NCI-H82 treated with DMSO at 0.1 percent for 48 hours (cell line): ENCODE data around the gene ASH1L.
"Not testable (repeated sequence)": the region's sequence is repeated elsewhere in the genome, so short reads cannot be mapped to it uniquely, and the experiment has no call there.

Experiments used
- DNase-seq: peaks from one replicate; lab custom pipeline; 2025; ENCODE audit not compliant: unreplicated experiment; lab: John Stamatoyannopoulos, UW

The ASH1L gene

GRCh38 chr1:155499263-155499662 is 63.3 kb downstream of the ASH1L start:
- DNase-seq, result no peak

GRCh38 chr1:155493595-155493994 is 69.0 kb downstream of the ASH1L start:
- not testable (repeated sequence) for DNase-seq

- DNase-seq, result not testable (repeated sequence)
Observed at GRCh38 chr1:155488419-155488818, 74.2 kb downstream of the ASH1L start.

- DNase-seq, result no peak
Observed at GRCh38 chr1:155487541-155487940, 75.1 kb downstream of the ASH1L start.

- DNase-seq, result not testable (repeated sequence)
Observed at GRCh38 chr1:155486952-155487351, 75.7 kb downstream of the ASH1L start.

- no peak for DNase-seq
Observed at GRCh38 chr1:155485945-155486344, 76.7 kb downstream of the ASH1L start.

- no peak for DNase-seq
Observed at GRCh38 chr1:155485222-155485621, 77.4 kb downstream of the ASH1L start.

GRCh38 chr1:155481741-155482241 is 80.8 kb downstream of the ASH1L start:
- DNase-seq, result no peak

- no peak for DNase-seq
Observed at GRCh38 chr1:155479205-155479604, 83.4 kb downstream of the ASH1L start.

- no peak for DNase-seq
Observed at GRCh38 chr1:155478270-155478852, 84.2 kb downstream of the ASH1L start.

- no peak for DNase-seq
Observed at GRCh38 chr1:155474146-155474545, 88.5 kb downstream of the ASH1L start.

- DNase-seq, result no peak
Observed at GRCh38 chr1:155473151-155473821, 89.3 kb downstream of the ASH1L start.

GRCh38 chr1:155472491-155473083 is 90.0 kb downstream of the ASH1L start:
- no peak for DNase-seq

GRCh38 chr1:155471891-155472290 is 90.7 kb downstream of the ASH1L start:
- DNase-seq, result no peak

- DNase-seq, result no peak
Observed at GRCh38 chr1:155471026-155471425, 91.6 kb downstream of the ASH1L start.

GRCh38 chr1:155466996-155467395 is 95.6 kb downstream of the ASH1L start:
- no peak for DNase-seq

GRCh38 chr1:155466617-155466972 is 96.0 kb downstream of the ASH1L start:
- no peak for DNase-seq

- no peak for DNase-seq
Observed at GRCh38 chr1:155463865-155464650, 98.5 kb downstream of the ASH1L start.

- DNase-seq, result no peak
Observed at GRCh38 chr1:155458111-155458510, 104.5 kb downstream of the ASH1L start.

- no peak for DNase-seq
Observed at GRCh38 chr1:155457266-155457665, 105.3 kb downstream of the ASH1L start.

GRCh38 chr1:155455588-155456195 is 106.9 kb downstream of the ASH1L start:
- DNase-seq, result no peak
